ENCODE measurements around the gene MYH14. TPM values are rescaled to one million over a fixed set of nuclear protein-coding genes. Genes with fewer than 3 reads are reported as not detected.

The MYH14 gene
- total RNA-seq, 2 experiments from 2014 or later = not detected

GRCh38 chr19:50357178-50358100 is 154.0 kb downstream of the MYH14 start:
- CTCF ChIA-PET (ENCODE audit: unreplicated experiment) = interaction anchor here (0.9 kb wide), 1 partner anchor 104 kb away, joined by 4 read pairs; no protein-coding TSS in a partner anchor
- intact Hi-C loops (cut with micrococcal nuclease; ENCODE audit: unreplicated experiment) = loop anchor here (2.0 kb wide), 1 partner anchor 199 kb away; no protein-coding TSS in a partner anchor
- POLR2A ChIA-PET = no interaction called here

GRCh38 chr19:50358483-50359327 is 155.3 kb downstream of the MYH14 start:
- DNase-seq (ENCODE audit: low spot score) = no peak
- Histone ChIP-seq H3K36me3 (ENCODE audit: insufficient read depth, low read length) (peaks cover 10% of the 10 kb centered on the region), H3K4me3 (ENCODE audit: low read depth, low read length, poor library complexity, severe bottlenecking) (no peak overlapping the region), H3K27ac (ENCODE audit: low read depth, low read length, poor library complexity, severe bottlenecking) (no peak overlapping the region), H3K4me1 (ENCODE audit: insufficient read depth, low read length, poor library complexity, severe bottlenecking) (peaks cover 47% of the 10 kb centered on the region), H3K9me2 (ENCODE audit: insufficient read depth, low read length) (no peaks in the 10 kb centered on the region), H4K20me1 (ENCODE audit: insufficient read depth, low read length) (no peaks in the 10 kb centered on the region), H2AFZ (ENCODE audit: low read length) (no peak overlapping the region), H3K9me3 (ENCODE audit: low read length) (no peaks in the 10 kb centered on the region), H3K79me2 (ENCODE audit: insufficient read depth, low read depth, low read length) (no peaks in the 10 kb centered on the region), H3K4me2 (ENCODE audit: low read length) (peak overlapping the region; percentile 10; the same call in 1 of the 2 replicates)
- BruUV-seq (replicated peaks) = no TSS peak
- CTCF ChIA-PET (ENCODE audit: unreplicated experiment) = no interaction called here
- TF ChIP-seq EZH2phosphoT487 (IDR thresholded peaks at IDR 0.05; ENCODE audit: borderline replicate concordance, low read depth, low read length) (no peak), CTCF (conservative IDR thresholded peaks at IDR 0.05; ENCODE audit: low read length) (no peak)
- POLR2A ChIA-PET = no interaction called here
- intact Hi-C loops (cut with micrococcal nuclease; ENCODE audit: unreplicated experiment) = no loop called here

More at GRCh38 chr19:50357178-50358100, 154.0 kb downstream of the MYH14 start:
- Histone ChIP-seq H3K4me1 (ENCODE audit: insufficient read depth, low read length, poor library complexity, severe bottlenecking) (peaks cover 34% of the 10 kb centered on the region), H2AFZ (ENCODE audit: low read length) (peak overlapping the region; percentile 43; the same call in 1 of the 2 replicates), H3K9me3 (ENCODE audit: low read length) (no peaks in the 10 kb centered on the region), H3K27ac (ENCODE audit: low read depth, low read length, poor library complexity, severe bottlenecking) (no peak overlapping the region), H3K9me2 (ENCODE audit: insufficient read depth, low read length) (no peaks in the 10 kb centered on the region), H3K4me2 (ENCODE audit: low read length) (peak overlapping the region; percentile 51), H3K4me3 (ENCODE audit: low read depth, low read length, poor library complexity, severe bottlenecking) (peak overlapping the region; percentile 24), H4K20me1 (ENCODE audit: insufficient read depth, low read length) (no peaks in the 10 kb centered on the region), H3K36me3 (ENCODE audit: insufficient read depth, low read length) (peaks cover 10% of the 10 kb centered on the region), H3K79me2 (ENCODE audit: insufficient read depth, low read depth, low read length) (no peaks in the 10 kb centered on the region)
- no TSS peak for BruUV-seq (replicated peaks)
- DNase-seq (ENCODE audit: low spot score) = peak; percentile 73
- TF ChIP-seq EZH2phosphoT487 (IDR thresholded peaks at IDR 0.05; ENCODE audit: borderline replicate concordance, low read depth, low read length) = no peak
- TF ChIP-seq CTCF (conservative IDR thresholded peaks at IDR 0.05; ENCODE audit: low read length) = peak; percentile 94
